Esophagus mucosa (tissue), 1 donor: Measurements from ENCODE around the gene MAD2L1BP. TPM values are rescaled to one million over a fixed set of nuclear protein-coding genes. Genes with fewer than 3 reads are reported as not detected.
A peak's percentile ranks its signal among the peaks of the same experiment; 100 is the strongest.
"Not testable (repeated sequence)": the region's sequence is repeated elsewhere in the genome, so short reads cannot be mapped to it uniquely, and the experiment has no call there.

ENCODE experiments used
- ATAC-seq: fragments of 200-7000 bp; cut with Tn5 transposase; one replicate; pipeline ENCODE4 v1.9.1; 2020
- total RNA-seq: library from RNA; stranded (reverse); gene quantifications from one replicate; pipeline ENCODE4 v1.2.4, GENCODE V29; 2023
- donor health status: DM: yes; HTN: yes; CAD: no.

Gene MAD2L1BP
- total RNA-seq, 1 donor from 2014 or later = 20.1 TPM

DNA sequence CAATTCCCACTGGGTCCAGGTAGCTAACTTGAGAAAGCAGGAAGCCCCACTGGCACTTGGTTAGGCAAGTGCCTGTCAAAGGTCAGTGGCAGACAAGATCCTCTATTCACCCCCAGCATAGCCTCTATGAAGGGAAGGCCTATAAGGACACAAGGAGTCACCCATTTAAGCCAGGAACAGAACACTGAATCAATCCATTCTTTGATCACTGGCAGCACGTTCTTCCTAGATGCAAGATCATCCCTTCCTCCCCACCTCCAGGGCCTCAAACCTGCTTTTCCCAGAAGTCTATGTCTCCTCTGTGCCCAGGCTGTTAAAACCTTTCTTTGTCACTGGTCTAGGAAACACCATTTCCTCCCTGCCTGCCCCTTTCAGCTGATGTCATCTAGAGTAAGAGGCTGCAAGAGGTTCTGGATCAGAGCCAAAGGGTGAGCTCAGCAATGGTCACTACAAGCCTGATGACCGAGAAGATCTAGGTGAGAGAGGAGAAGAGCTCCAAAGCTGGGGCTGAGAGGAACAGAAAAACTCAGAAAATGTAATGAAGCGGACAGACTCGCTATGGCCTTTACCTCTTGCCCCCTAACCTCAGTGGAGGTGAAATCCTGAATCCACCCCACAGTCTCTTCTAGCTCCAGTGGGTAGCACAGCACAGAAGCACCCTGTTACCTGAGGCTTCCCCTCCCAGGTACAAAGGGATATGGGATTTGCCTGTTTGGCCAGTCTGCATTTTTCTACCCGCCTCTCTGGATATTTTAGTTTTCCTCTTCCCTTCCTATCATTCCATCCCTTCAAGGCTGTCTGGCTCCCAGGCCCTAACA, 8.4 kb upstream of the MAD2L1BP start:
- ATAC-seq = peak; percentile 2

DNA sequence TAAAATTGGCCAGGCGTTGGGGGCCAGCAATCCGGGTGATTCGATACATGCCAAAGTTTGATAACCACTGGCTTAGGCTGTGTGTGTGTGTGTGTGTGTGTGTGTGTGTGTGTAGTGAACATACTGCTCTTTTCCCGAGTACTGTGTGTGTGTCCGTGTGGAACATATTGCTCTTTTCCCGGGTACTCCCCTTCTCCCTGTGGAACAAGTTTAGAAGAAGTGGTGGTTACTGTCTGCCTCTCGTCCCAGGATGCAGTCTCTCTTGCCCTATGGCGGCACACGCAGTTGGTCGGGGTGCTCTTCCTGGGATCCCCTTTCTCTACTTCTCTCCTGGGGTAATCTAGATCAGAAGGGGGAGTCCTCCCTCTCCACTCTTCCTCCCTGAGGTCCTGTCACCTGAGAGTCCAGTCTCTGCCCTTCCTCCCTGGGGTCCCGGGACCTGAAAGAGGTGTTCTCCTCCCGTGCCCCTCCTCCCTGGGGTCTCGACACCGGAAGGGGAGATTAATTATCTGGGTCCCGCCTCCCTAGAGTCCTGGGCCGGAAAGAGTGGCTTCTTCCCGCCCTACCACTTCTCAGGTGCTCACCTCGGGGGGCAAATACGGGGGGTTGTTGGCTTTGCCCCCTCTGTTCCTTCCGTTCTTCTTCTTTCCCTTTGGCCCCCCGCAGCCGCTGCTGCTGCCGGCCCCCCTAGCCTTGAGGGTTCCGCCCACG, 7.1 kb upstream of the MAD2L1BP start:
- ATAC-seq = peak; percentile 1

DNA sequence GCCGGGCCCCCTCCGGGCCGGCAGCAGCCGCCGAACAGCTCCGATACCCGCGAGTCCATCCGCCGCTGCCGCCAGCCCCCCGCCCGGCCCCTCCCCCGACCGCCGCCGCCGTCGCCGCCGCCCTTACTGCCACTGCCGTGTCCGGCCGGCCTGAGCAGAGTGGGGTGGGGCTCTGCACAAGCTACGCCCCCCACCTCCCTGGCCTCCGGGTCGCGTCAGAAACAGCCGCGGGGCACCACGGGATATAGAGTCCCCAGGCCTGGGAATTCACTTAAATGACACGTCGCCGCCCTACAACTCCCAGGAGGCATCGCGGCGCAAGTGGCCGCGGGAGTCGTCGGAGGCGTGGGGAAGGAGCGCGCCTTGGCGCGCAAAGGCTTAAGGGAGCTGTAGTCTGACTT, 6.5 kb upstream of the MAD2L1BP start, which contains the start of gene GTPBP2:
Gene GTPBP2, minus strand, starts transcription at position 161 of the 401 bp plus-strand sequence. Its CDS starts 102 bp downstream, at position 59.
- peak; percentile 90 for ATAC-seq

DNA sequence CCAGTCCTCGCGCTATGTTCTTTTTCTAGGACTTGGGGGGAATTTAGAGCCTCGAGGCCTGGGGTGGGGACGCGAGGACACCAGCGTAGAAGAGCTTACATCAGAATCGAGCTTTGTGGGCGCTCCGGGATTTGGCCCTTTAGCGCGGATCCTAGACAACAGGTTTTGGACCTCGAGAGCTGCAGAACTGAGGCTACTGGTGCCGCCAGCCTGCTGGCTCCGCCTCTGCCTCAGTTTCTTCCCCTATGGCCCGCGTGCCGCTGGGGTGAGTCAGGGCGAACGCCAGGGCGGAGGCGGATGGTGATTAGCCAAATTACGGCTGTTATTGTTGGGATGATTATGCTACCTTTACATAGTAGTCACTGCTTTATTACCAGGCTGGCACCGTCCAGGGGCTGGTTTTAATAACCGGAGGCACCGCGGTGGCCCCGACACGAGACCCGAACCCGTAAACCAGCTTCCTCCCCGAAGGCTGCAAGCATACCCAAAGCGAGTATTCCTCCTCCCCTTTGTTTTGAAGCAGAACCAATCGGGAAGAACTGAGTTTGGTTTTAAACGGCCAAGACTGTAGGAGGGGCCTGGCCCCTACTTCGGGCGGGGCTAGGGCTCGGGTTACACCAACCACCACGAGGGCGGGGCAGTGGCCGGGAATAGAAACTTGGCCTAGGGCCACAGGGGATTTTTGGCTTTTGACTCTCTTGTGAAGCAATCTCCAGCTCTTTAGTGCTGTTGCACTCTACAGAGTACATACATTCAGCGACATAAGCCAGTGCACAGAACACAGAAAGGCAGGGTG, 5.9 kb upstream of the MAD2L1BP start:
- ATAC-seq = peak; percentile 86

DNA sequence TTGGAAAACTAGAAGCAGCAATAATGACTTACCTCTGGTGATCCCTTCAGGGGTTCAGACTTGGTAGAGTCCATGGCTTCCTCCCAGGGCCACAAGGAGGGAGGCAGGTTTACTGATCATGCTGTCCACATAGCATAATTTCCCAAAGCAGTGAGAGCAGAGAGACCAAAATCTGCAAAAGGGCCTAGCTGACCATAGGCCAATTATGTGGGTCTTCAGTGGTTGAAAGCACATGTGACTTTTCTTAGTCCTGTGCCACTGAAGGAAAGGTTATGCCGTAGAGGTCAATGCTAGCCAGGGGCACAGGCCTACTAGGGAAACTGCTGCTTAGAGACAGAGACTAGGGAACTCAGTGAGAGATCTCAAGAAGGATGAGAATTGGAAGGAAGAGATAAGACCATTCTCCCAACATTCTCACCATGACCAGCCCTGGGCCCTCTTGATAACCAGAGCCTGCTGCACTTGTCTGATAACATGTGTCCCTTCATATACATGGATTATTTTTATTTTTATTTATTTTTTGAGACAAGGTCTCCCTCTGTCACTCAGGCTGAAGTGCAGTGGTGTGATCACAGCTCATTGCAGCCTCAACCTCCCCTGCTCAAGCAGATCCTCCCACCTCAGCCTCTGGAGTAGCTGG, 4.5 kb upstream of the MAD2L1BP start:
- no peak for ATAC-seq

DNA sequence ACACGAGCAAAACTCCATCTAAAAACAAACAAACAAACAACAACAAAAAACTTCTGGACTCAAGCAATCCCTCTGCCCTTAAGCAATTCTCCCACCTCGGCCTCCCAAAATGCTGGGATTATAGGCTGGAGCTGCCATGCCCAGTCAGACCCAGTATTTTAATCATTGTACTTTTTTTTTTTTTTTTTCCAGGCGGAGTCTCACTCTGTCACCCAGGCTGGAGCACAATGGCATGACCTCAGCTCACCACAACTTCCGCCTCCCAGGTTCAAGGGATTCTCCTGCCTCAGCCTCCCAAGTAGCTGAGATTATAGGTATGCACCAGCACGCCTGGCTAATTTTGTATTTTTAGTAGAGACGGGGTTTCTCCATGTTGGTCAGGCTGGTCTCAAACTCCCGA, 2.6 kb upstream of the MAD2L1BP start:
- ATAC-seq = not testable (repeated sequence)

DNA sequence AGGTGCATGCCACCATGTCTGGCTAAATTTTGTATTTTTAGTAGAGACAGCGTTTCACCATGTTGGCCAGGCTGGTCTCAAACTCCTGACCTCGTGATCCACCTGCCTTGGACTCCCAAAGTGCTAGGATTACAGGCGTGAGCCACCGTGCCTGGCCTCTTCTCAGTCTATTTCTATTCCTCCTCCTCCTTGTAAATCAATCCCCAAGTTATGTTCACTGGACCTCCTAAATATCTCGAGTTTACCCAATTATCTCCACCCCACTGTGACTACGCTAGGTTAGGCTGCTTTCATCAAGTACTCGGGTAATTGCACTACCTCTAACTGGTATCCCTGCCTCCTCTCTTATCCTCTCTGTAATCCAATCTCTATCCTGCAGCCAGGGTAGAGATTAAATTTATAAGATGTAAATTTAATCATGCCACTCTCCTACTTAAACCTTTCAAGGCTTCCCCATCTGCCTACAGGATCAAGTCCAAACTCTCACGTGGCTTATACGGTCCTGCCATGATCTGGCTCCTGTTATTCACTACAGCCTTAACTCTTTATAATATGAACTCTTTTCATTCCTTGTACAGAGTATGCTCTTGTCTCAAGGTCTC, 837 bp upstream of the MAD2L1BP start:
- no peak for ATAC-seq

DNA sequence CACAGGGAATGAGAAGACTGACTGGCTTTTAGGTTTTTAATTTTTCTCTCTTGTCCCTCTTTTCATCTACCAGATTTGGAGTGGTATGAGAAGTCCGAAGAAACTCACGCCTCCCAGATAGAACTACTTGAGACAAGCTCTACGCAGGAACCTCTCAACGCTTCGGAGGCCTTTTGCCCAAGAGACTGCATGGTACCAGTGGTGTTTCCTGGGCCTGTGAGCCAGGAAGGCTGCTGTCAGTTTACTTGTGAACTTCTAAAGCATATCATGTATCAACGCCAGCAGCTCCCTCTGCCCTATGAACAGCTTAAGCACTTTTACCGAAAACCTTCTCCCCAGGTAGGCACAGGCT, 644 bp downstream of the MAD2L1BP start:
- ATAC-seq = peak; percentile 3

DNA sequence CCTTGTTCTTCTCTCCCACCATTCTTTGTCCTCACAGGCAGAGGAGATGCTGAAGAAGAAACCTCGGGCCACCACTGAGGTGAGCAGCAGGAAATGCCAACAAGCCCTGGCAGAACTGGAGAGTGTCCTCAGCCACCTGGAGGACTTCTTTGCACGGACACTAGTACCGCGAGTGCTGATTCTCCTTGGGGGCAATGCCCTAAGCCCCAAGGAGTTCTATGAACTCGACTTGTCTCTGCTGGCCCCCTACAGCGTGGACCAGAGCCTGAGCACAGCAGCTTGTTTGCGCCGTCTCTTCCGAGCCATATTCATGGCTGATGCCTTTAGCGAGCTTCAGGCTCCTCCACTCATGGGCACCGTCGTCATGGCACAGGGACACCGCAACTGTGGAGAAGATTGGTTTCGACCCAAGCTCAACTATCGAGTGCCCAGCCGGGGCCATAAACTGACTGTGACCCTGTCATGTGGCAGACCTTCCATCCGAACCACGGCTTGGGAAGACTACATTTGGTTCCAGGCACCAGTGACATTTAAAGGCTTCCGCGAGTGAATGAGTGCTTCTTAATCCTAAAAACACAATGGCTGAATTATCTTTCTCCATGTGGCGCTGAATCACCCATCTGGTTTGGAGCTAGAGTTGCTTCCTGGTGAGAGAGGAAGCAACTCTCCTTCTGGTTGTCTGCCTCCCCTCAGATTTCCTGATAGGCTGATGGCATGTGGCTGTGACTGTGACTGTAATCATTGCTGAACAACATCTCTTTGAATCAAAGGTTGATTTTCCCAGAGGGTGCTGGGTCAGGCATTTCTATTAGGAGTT, 4.6 kb downstream of the MAD2L1BP start:
- peak; percentile 52 for ATAC-seq

DNA sequence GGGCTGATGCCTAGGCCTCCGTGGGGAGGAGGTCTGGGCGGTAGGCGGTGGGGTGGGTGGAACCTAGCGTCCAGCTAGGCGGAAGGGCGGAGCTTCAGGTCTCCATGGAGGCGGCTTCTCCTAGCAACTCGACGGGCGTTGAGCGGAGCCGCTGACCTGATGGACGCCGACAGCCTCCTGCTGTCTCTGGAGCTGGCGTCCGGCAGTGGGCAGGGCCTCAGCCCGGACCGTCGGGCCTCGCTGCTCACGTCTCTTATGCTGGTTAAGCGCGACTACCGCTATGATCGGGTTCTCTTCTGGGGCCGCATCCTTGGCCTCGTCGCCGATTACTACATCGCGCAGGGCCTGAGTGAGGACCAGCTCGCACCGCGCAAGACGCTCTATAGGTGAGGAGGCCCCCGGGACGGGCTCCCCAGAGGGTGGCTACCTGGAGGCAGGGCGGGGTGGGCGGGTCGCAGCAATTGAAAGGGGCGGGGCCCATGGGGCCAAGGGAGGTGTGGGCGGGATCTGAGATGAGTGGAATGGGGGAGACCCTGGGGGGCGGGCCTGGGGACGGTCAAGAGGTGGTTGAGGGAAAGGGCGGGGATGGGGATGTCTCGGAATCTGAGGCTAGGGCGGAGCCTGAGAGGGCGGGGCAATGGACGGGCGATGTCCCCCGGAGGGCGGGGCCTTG, 9.4 kb downstream of the MAD2L1BP start, which contains the start of gene RSPH9:
Gene RSPH9, plus strand, starts transcription at position 97 of the 673 bp plus-strand sequence. Its CDS starts 63 bp downstream, at position 160.
- ATAC-seq = peak; percentile 44

DNA sequence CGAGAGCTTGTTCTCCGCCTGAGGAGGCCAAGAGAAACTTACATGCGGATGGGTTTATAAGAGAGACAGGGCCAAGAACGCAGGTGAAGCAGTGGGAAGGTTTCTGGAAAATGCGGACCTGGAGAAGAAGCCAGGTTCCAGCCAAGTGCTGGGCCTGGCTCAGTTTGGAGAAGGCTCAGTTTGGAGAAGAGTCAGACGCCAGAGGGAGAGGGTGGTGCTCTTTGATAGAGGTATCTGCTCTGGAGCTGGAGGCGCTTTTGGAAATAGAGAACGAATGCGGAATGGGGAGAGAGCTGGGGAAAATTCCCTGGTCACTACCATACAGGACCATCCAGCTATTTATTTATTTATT, 9.9 kb downstream of the MAD2L1BP start:
- ATAC-seq = no peak

DNA sequence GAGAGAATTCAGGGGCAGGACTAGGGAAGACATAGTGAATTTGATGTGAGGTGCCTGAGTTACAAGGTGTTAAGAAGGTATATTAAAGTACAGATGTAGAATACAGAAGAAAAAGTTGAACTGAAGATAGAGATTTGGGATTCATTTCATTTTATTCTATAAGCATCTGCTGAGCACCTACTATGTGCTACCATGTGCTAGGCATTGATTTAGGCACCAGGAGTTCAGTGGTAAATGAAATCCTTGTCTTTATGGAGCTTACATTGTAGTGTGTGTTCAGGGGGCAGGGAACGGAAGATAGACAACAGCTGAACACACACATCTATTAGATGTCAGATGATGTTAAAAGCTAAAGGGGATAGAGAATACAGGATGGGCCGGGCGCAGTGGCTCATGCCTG, 12.0 kb downstream of the MAD2L1BP start:
- no peak for ATAC-seq

DNA sequence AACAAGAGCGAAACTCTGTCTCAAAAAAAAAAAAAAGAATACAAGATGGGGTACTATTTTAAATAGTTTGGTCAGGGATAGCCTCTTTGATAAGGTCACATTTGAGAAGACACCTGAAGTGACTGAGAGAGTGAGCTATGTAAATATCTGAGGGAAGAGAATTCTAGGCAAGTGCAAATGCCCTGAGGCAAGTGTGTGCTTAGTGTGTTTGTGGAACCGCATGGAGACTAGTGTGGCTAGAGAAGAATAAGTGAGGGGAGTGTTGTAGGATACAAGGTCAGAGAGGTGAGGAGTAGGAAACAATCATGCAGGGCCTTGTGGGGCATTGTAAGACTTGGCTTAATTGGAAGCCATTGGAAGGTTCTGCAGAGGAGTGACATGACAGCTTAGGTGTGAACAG, 12.6 kb downstream of the MAD2L1BP start:
- no peak for ATAC-seq

DNA sequence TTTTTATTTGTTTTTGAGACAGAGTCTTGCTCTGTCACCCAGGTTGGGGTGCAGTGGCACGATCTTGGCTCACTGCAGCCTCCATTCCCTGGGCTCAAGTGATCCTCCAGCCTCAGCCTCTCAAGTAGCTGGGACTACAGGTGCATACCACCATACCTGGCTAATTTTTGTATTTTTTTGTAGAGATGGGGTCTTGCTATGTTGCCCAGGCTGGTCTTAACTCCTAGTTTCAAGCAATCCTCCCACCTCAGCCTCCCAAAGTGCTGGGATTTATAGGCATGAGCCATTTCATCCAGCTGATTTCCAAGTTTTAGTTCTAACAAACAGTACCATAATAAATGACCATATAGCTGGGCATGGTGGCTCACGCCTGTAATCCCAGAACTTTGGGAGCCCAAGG, 17.2 kb downstream of the MAD2L1BP start:
- ATAC-seq = not testable (repeated sequence)

DNA sequence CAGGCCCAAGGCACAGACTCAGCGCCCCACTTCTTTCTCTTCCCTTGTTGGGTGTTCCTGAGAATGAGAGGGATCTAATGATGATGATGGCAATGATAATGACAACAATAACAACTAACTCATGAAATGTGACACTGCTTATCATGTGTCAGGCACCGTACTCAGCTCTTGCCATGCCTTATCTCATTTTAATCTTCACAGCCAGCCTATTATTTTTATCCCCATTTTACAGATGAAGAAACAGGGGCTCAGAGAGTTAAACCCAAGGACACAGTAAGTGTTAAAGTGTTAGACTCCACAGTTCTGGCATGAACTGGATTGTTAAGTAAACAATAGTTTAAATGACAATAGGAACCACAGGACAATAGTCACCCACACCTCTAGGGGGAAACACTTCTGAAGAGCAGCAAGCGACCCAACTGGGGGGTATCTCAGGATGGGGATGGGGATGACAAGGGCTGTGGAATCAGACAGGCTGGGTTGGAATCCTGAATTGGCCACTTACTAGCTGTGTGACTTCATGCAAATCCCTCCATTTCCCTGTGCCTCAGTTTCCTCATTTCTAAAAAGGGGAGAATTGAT, 21.7 kb downstream of the MAD2L1BP start:
- ATAC-seq = no peak

DNA sequence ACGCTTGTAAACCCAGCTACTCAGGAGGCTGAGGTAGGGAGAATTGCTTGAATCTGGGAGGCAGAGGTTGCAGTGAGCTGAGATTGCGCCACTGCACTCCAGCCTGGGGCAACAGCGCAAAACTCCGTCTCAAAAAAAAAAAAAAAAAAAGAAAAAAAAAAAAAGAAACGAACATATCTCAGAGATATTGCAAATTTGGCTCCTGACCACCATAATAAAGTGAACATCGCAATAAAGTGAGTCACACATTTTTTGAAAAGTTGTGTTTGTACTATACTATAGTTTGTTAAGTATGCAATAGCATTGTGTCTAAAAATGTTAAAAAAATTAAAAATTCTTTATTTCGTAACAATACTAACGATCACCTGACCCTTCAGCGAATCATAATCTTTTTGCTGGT, 22.5 kb downstream of the MAD2L1BP start:
- ATAC-seq = no peak

DNA sequence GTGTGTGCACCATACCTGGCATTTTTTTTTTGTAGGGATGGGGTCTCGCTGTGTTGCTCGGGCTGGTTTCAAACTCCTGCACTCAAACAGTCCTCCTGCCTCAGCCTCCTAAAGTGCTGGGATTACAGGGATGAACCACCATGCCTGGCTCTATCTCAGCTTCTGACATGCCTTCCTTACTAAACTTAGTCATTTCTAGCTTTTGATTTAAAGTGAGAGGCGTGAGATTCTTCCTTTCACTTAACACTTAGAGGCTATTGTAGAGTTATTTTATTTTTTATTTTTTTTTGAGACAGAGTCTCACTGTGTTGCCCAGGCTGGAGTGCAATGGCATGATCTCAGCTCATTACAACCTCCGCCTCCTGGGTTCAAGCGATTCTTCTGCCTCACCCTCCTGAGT, 27.3 kb downstream of the MAD2L1BP start:
- not testable (repeated sequence) for ATAC-seq

DNA sequence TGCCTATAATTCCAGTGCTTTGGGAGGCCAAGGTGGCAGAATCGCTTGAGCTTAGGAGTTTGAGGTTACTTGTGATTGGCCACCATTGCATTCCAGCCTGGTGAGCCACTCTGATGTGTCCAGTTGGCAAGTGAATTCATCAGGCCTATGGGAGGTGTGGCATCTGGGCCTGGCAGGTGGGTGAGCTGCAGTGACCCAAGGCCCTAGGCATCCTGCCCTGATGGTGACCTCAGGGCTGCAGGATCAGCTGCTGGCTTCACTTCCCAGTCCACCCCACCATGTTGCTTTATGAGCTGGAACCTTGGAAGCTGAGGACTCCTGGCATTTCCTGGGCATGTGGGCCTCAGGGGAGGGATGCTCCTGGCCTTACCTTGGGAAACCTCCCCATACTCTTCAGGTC, 29.7 kb downstream of the MAD2L1BP start:
- ATAC-seq = no peak

DNA sequence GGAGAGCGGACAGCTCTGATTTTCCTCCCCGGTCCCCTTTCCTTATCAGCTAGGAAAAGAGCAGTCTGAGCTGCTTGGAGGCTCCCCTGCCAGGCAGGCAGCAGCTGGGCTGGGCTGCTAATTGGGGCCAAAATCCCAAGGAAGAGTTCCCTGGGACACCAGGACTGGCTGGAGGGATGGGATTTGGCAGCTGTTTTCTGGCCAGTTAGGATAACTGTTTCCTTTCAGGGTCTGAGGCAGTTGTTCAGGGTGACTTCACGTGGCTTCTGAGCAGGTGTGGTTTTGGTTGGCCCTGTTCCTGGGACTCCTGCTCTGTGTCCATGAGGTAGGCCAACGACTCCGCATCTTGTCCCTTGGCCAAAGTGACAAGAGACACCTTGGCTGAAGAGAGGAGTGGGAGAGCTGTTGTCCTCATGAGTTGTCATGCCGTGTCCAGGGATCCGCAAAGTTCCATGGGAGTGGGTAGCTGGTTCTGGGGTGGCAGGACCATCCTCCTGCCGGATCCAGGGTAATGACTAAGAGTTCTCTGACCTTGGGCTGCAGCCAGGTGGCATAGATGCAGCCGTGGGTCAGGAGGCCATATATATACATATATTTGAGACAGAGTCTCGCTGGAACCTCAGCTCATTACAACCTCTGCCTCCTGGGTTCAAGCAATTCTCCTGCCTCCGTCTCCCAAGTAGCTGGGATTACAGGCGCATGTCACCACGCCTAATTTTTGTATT, 30.7 kb downstream of the MAD2L1BP start:
- ATAC-seq = no peak
